Gastroesophageal sphincter (tissue), 4 donors: ENCODE results near the gene FAM83D. TPM values are rescaled to one million over a fixed set of nuclear protein-coding genes. Genes with fewer than 3 reads are reported as not detected.

ENCODE experiments used
- ATAC-seq: fragments of 150-250 bp; one replicate; pipeline ENCODE4 v1.9.1; 2016; ENCODE audit warnings: mild to moderate bottlenecking, moderate library complexity
- H3K27ac ChIP-seq, 4 donors: fragments of 200-600 bp; sonication (generic) in 3 of 4; 1 replicate in 3 of 4; 2 replicates in 1 of 4; pipeline ENCODE4 v1.5.1; 2016 to 2019
- H3K27me3 ChIP-seq: fragments of 200-600 bp; sonication (generic); one replicate; pipeline ENCODE4 v1.5.1; 2019
- H3K36me3 ChIP-seq, 2 donors: fragments of 200-600 bp; sonication (generic); one replicate each; pipeline ENCODE4 v1.5.1; 2019; ENCODE audit warnings: control low read depth in 1 of 2
- H3K4me1 ChIP-seq, 3 donors: fragments of 200-600 bp; sonication (generic); 1 replicate in 2 of 3; 2 replicates in 1 of 3; pipeline ENCODE4 v1.5.1; 2016 to 2019; ENCODE audit warnings: control low read depth in 2 of 3
- H3K4me3 ChIP-seq, 2 donors: fragments of 200-600 bp; sonication (generic); one replicate each; pipeline ENCODE4 v1.5.1; 2019; ENCODE audit warnings: mild to moderate bottlenecking in 1 of 2, moderate library complexity in 1 of 2
- H3K9me3 ChIP-seq, 3 donors: fragments of 200-600 bp; sonication (generic); one replicate each; pipeline ENCODE4 v1.5.1; 2017 to 2019; ENCODE audit warnings: control low read depth in 2 of 3
- EP300 ChIP-seq: sonication (generic); formaldehyde crosslinking; IDR thresholded peaks from one replicate; pipeline ENCODE4 v1.6.1; 2017; ENCODE audit warnings: antibody characterized with exemption, mild to moderate bottlenecking
- POLR2A ChIP-seq, 2 donors: fragments of 450-650 bp; IDR thresholded peaks; one replicate each; pipeline ENCODE4 v1.6.1; 2017; ENCODE audit warnings: antibody characterized with exemption in 2 of 2, mild to moderate bottlenecking in 2 of 2, moderate library complexity in 1 of 2
- POLR2AphosphoS5 ChIP-seq: sonication (generic); formaldehyde crosslinking; IDR thresholded peaks from one replicate; pipeline ENCODE4 v1.6.1; 2017; ENCODE audit warnings: antibody characterized with exemption
- WGBS, 2 donors: methylation state at CpG; one replicate each; pipeline ENCODE4 v1.1.5; 2018; ENCODE audit warnings: low coverage in 1 of 2; 5-methylcytosine and 5-hydroxymethylcytosine counted together
- total RNA-seq, 4 donors: library from RNA; depleted of rRNA; stranded (reverse); fragments of >200 nt; gene quantifications; one replicate each; pipeline ENCODE4 v1.1.0, GENCODE V29; 2016
- TF ChIP-seq, protein P1 (sequence below), 4 experiments: fragments of 200-600 bp in 2 of 4; fragments of 450-650 bp in 2 of 4; sonication (generic) in 1 of 4; IDR thresholded peaks; one replicate each; pipeline ENCODE4 v1.5.1; 2017 to 2019; ENCODE audit warnings: antibody characterized with exemption in 4 of 4, mild to moderate bottlenecking in 2 of 4, moderate library complexity in 2 of 4

Gene FAM83D
- total RNA-seq, 4 donors from 2014 or later = 62.7 to 240 (median 158) TPM

DNA sequence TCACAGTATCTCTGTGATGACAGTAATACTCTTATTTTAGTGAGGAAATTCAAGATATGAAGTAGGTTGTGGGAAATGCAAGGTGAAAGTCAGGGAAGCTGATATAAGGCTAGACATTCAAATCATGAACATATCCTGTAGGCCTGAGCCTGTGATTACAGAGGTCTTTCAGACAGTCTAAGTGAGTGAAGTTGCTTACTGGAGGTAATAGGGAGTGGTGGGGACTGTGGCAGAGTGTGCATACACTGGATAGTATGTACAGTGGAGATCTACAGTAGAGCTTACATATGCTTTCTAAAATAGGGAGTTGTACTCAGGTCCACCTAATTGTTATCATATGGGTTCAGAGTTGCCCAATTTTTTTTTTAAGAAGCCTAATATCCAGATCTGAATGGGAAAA lies 39.0 kb downstream of the FAM83D start:
- no peak for ATAC-seq
- Histone ChIP-seq H3K9me3 (no peaks in the 10 kb centered on the region), H3K36me3 (peaks cover 0 to 10% of the 10 kb centered on the region in 2 donors), H3K27ac (peak overlapping the region in 3 of 4 donors; percentile 77 to 91 (median 80)), H3K27me3 (no peaks in the 10 kb centered on the region), H3K4me1 (peaks cover 3 to 77% (median 6%) of the 10 kb centered on the region in 3 donors), H3K4me3 (no peak overlapping the region)
- TF ChIP-seq POLR2AphosphoS5 (no peak), POLR2A (IDR thresholded peaks at IDR 0.05) (no peak), EP300 (no peak)
- TF ChIP-seq, protein P1, sequence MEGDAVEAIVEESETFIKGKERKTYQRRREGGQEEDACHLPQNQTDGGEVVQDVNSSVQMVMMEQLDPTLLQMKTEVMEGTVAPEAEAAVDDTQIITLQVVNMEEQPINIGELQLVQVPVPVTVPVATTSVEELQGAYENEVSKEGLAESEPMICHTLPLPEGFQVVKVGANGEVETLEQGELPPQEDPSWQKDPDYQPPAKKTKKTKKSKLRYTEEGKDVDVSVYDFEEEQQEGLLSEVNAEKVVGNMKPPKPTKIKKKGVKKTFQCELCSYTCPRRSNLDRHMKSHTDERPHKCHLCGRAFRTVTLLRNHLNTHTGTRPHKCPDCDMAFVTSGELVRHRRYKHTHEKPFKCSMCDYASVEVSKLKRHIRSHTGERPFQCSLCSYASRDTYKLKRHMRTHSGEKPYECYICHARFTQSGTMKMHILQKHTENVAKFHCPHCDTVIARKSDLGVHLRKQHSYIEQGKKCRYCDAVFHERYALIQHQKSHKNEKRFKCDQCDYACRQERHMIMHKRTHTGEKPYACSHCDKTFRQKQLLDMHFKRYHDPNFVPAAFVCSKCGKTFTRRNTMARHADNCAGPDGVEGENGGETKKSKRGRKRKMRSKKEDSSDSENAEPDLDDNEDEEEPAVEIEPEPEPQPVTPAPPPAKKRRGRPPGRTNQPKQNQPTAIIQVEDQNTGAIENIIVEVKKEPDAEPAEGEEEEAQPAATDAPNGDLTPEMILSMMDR (IDR thresholded peaks at IDR 0.05) = no peak

DNA sequence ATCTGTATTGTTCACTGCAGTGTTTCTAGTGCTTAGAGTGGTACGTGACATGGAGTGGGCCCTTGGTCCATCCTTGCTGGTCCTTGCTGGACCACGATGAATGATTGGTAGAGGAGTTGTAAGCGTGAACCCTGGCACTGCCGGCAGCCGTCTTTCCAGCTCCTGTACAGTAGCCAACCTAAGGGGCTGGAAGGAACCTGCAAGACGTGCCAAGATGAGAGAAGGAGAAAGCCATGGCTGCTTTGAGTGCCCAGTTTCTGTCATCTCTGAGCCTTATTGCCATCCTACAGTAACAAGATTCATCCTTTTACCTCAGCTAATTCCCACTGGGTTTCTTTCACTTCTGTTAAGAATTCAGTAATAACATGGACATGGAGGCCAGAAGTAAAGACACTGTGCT lies 41.9 kb downstream of the FAM83D start:
- H3K4me1 ChIP-seq = peaks cover 3 to 88% (median 6%) of the 10 kb centered on the region in 3 donors
- peak; percentile 65 for TF ChIP-seq POLR2AphosphoS5
- TF ChIP-seq, protein P1 (IDR thresholded peaks at IDR 0.05) = no peak

DNA sequence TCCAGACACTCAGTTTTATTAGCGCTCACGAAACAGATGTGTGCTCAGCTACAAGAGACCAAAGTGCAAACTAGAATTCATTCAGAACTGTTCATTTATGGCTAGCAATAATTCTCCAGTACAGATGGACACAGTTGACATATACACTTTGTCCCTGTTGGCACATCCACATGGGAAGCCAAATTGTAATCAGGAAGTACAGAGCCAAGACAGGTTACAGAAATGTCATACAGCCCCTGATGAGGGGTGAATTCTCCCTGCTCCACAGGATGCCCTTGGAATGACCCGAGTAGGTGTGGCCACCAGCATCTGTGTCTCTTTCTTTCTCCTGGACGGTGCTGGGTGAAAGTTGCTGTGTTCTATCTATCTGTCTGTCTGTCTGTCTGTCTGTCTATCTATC lies 43.5 kb downstream of the FAM83D start:
- peaks cover 0 to 30% of the 10 kb centered on the region in 2 donors for H3K36me3 ChIP-seq
- H3K27me3 ChIP-seq = no peaks in the 10 kb centered on the region
- no peak overlapping the region for H3K4me3 ChIP-seq
- H3K4me1 ChIP-seq = peaks cover 3 to 85% (median 6%) of the 10 kb centered on the region in 3 donors
- no peaks in the 10 kb centered on the region for H3K9me3 ChIP-seq
- peak overlapping the region; percentile 0 to 91 (median 78) for H3K27ac ChIP-seq
- TF ChIP-seq, protein P1 (IDR thresholded peaks at IDR 0.05) = no peak
- TF ChIP-seq POLR2AphosphoS5 = no peak
- no peak for TF ChIP-seq POLR2A (IDR thresholded peaks at IDR 0.05)
- no peak for TF ChIP-seq EP300
- no peak for ATAC-seq
- WGBS, 2 donors = 73 to 78% methylated on average over 3 to 4 of the region's 4 CpGs

More for the DNA sequence above, 41.9 kb downstream of the FAM83D start:
- 0 to 55% methylated on average over 1 to 6 of the region's 6 CpGs for WGBS, 2 donors
- no peaks in the 10 kb centered on the region for H3K9me3 ChIP-seq
- peak; percentile 53 for ATAC-seq
- H3K4me3 ChIP-seq = no peak overlapping the region
- peaks cover 0 to 24% of the 10 kb centered on the region in 2 donors for H3K36me3 ChIP-seq
- peak overlapping the region; percentile 0 to 91 (median 78) for H3K27ac ChIP-seq
- H3K27me3 ChIP-seq = no peaks in the 10 kb centered on the region

DNA sequence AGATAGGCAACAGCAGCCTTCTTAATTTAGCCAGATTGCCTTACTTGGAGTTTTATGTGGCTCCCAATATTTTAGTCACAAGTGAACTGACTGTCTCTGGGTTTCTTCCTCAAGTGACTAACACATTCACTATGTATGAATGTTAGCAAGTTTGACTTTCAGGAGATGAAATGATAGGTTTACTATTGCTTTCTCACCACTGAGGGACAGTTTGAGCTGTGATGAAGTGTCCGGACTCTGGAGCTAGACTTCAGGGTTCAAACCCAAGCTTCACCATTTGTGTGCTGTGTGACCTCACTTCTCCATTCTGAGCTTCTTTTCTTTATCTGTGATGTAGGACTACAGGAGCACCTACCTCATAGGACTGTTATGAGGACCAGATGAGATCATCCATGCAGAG lies 44.1 kb downstream of the FAM83D start:
- TF ChIP-seq POLR2AphosphoS5 (peak; percentile 65), EP300 (no peak)

DNA sequence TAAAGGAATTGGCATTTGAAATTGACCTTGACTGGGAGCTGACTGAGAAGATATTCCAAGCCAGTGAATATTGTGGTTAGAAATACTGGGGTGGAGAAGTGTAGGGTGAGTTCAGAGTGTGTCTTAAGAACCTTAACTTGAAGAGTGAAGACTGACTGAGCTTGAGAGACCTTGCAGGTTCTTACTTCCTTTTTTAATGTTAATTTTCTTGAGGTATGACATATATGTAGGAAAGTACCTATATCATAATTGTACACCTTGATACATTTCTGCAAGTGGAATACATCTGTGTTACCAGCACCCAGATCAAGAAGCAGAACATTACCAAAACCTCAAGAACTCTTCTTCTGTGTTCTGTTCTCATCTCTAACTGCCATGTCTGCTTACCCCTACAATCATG lies 46.9 kb downstream of the FAM83D start:
- Histone ChIP-seq H3K27me3 (no peaks in the 10 kb centered on the region), H3K9me3 (no peaks in the 10 kb centered on the region), H3K4me1 (peaks cover 3 to 81% (median 6%) of the 10 kb centered on the region in 3 donors), H3K4me3 (no peak overlapping the region), H3K36me3 (peaks cover 0 to 30% of the 10 kb centered on the region in 2 donors), H3K27ac (peak overlapping the region in 3 of 4 donors; percentile 75 to 82 (median 80))
- no peak for ATAC-seq
- TF ChIP-seq POLR2A (IDR thresholded peaks at IDR 0.05) (no peak), POLR2AphosphoS5 (no peak), EP300 (no peak)
- TF ChIP-seq, protein P1 (IDR thresholded peaks at IDR 0.05) = no peak

More for the DNA sequence above, 44.1 kb downstream of the FAM83D start:
- no peak overlapping the region for H3K4me3 ChIP-seq
- WGBS, 2 donors = 17 to 43% methylated on average over 1 of the region's 1 CpG
- peaks cover 3 to 90% (median 6%) of the 10 kb centered on the region in 3 donors for H3K4me1 ChIP-seq
- H3K36me3 ChIP-seq = peaks cover 0 to 30% of the 10 kb centered on the region in 2 donors
- H3K27ac ChIP-seq = peak overlapping the region; percentile 0 to 91 (median 78)
- ATAC-seq = peak; percentile 57
- H3K9me3 ChIP-seq = no peaks in the 10 kb centered on the region
- no peaks in the 10 kb centered on the region for H3K27me3 ChIP-seq
